ENCODE measurements around the gene RBM26.
"Not testable (repeated sequence)": the region's sequence is repeated elsewhere in the genome, so short reads cannot be mapped to it uniquely, and the experiment has no call there.

RBM26 gene

GRCh38 chr13:79379274-79379673 lies 26.8 kb downstream of the RBM26 start:
- peaks cover 8% of the 10 kb centered on the region for H3K4me1 ChIP-seq (ENCODE audit: control insufficient read depth, insufficient read depth, low read length)
- H3K9me3 ChIP-seq (ENCODE audit: control insufficient read depth, low read length): no peaks in the 10 kb centered on the region
- no peaks in the 10 kb centered on the region for H3K27me3 ChIP-seq (ENCODE audit: control insufficient read depth, insufficient read depth, low read length)
- H3K9ac ChIP-seq (ENCODE audit: low read length): no peak overlapping the region
- H3K36me3 ChIP-seq (ENCODE audit: control insufficient read depth, insufficient read depth, low read length): peaks cover 4% of the 10 kb centered on the region
- no peak overlapping the region for H3K4me3 ChIP-seq (ENCODE audit: low read length)

GRCh38 chr13:79376843-79377242 lies 29.2 kb downstream of the RBM26 start:
- Histone ChIP-seq H3K4me3 (ENCODE audit: low read length) (no peak overlapping the region), H3K9ac (ENCODE audit: low read length) (no peak overlapping the region), H3K4me1 (ENCODE audit: control insufficient read depth, insufficient read depth, low read length) (no peaks in the 10 kb centered on the region), H3K27me3 (ENCODE audit: control insufficient read depth, insufficient read depth, low read length) (no peaks in the 10 kb centered on the region), H3K9me3 (ENCODE audit: control insufficient read depth, low read length) (no peaks in the 10 kb centered on the region), H3K36me3 (ENCODE audit: control insufficient read depth, insufficient read depth, low read length) (peaks cover 4% of the 10 kb centered on the region)

- Histone ChIP-seq H3K27me3 (ENCODE audit: control insufficient read depth, insufficient read depth, low read length) (no peaks in the 10 kb centered on the region), H3K9me3 (ENCODE audit: control insufficient read depth, low read length) (no peaks in the 10 kb centered on the region), H3K36me3 (ENCODE audit: control insufficient read depth, insufficient read depth, low read length) (peaks cover 4% of the 10 kb centered on the region), H3K4me3 (ENCODE audit: low read length) (no peak overlapping the region), H3K9ac (ENCODE audit: low read length) (no peak overlapping the region), H3K4me1 (ENCODE audit: control insufficient read depth, insufficient read depth, low read length) (no peaks in the 10 kb centered on the region)
Measured at GRCh38 chr13:79374578-79374977, 31.5 kb downstream of the RBM26 start.

- H3K36me3 ChIP-seq (ENCODE audit: control insufficient read depth, insufficient read depth, low read length): peaks cover 4% of the 10 kb centered on the region
- no peaks in the 10 kb centered on the region for H3K4me1 ChIP-seq (ENCODE audit: control insufficient read depth, insufficient read depth, low read length)
- H3K27me3 ChIP-seq (ENCODE audit: control insufficient read depth, insufficient read depth, low read length): no peaks in the 10 kb centered on the region
- no peak overlapping the region for H3K9ac ChIP-seq (ENCODE audit: low read length)
- no peaks in the 10 kb centered on the region for H3K9me3 ChIP-seq (ENCODE audit: control insufficient read depth, low read length)
- no peak overlapping the region for H3K4me3 ChIP-seq (ENCODE audit: low read length)
Measured at GRCh38 chr13:79373916-79374315, 32.1 kb downstream of the RBM26 start.

GRCh38 chr13:79369226-79369625 lies 36.8 kb downstream of the RBM26 start:
- H3K9me3 ChIP-seq (ENCODE audit: control insufficient read depth, low read length): no peaks in the 10 kb centered on the region
- no peak overlapping the region for H3K4me3 ChIP-seq (ENCODE audit: low read length)
- no peaks in the 10 kb centered on the region for H3K36me3 ChIP-seq (ENCODE audit: control insufficient read depth, insufficient read depth, low read length)
- H3K27me3 ChIP-seq (ENCODE audit: control insufficient read depth, insufficient read depth, low read length): no peaks in the 10 kb centered on the region
- H3K4me1 ChIP-seq (ENCODE audit: control insufficient read depth, insufficient read depth, low read length): no peaks in the 10 kb centered on the region
- no peak overlapping the region for H3K9ac ChIP-seq (ENCODE audit: low read length)

GRCh38 chr13:79365981-79366380 lies 40.1 kb downstream of the RBM26 start:
- H3K4me1 ChIP-seq (ENCODE audit: control insufficient read depth, insufficient read depth, low read length): no peaks in the 10 kb centered on the region
- H3K9me3 ChIP-seq (ENCODE audit: control insufficient read depth, low read length): no peaks in the 10 kb centered on the region
- no peaks in the 10 kb centered on the region for H3K27me3 ChIP-seq (ENCODE audit: control insufficient read depth, insufficient read depth, low read length)
- no peaks in the 10 kb centered on the region for H3K36me3 ChIP-seq (ENCODE audit: control insufficient read depth, insufficient read depth, low read length)
- no peak overlapping the region for H3K4me3 ChIP-seq (ENCODE audit: low read length)
- H3K9ac ChIP-seq (ENCODE audit: low read length): no peak overlapping the region

GRCh38 chr13:79361299-79361698 lies 44.8 kb downstream of the RBM26 start:
- H3K9ac ChIP-seq (ENCODE audit: low read length): no peak overlapping the region
- H3K4me1 ChIP-seq (ENCODE audit: control insufficient read depth, insufficient read depth, low read length): no peaks in the 10 kb centered on the region
- H3K27me3 ChIP-seq (ENCODE audit: control insufficient read depth, insufficient read depth, low read length): no peaks in the 10 kb centered on the region
- H3K36me3 ChIP-seq (ENCODE audit: control insufficient read depth, insufficient read depth, low read length): no peaks in the 10 kb centered on the region
- no peaks in the 10 kb centered on the region for H3K9me3 ChIP-seq (ENCODE audit: control insufficient read depth, low read length)
- no peak overlapping the region for H3K4me3 ChIP-seq (ENCODE audit: low read length)

GRCh38 chr13:79360095-79360494 lies 46.0 kb downstream of the RBM26 start:
- Histone ChIP-seq H3K4me3 (ENCODE audit: low read length) (no peak overlapping the region), H3K4me1 (ENCODE audit: control insufficient read depth, insufficient read depth, low read length) (no peaks in the 10 kb centered on the region), H3K27me3 (ENCODE audit: control insufficient read depth, insufficient read depth, low read length) (no peaks in the 10 kb centered on the region), H3K9ac (ENCODE audit: low read length) (no peak overlapping the region), H3K36me3 (ENCODE audit: control insufficient read depth, insufficient read depth, low read length) (peaks cover under 1% of the 10 kb centered on the region), H3K9me3 (ENCODE audit: control insufficient read depth, low read length) (no peaks in the 10 kb centered on the region)

GRCh38 chr13:79359064-79359463 lies 47.0 kb downstream of the RBM26 start:
- H3K4me3 ChIP-seq (ENCODE audit: low read length): no peak overlapping the region
- H3K9me3 ChIP-seq (ENCODE audit: control insufficient read depth, low read length): no peaks in the 10 kb centered on the region
- H3K27me3 ChIP-seq (ENCODE audit: control insufficient read depth, insufficient read depth, low read length): no peaks in the 10 kb centered on the region
- H3K4me1 ChIP-seq (ENCODE audit: control insufficient read depth, insufficient read depth, low read length): no peaks in the 10 kb centered on the region
- H3K36me3 ChIP-seq (ENCODE audit: control insufficient read depth, insufficient read depth, low read length): peaks cover 5% of the 10 kb centered on the region
- H3K9ac ChIP-seq (ENCODE audit: low read length): no peak overlapping the region

GRCh38 chr13:79354285-79354684 lies 51.8 kb downstream of the RBM26 start:
- no peaks in the 10 kb centered on the region for H3K9me3 ChIP-seq (ENCODE audit: control insufficient read depth, low read length)
- peaks cover 5% of the 10 kb centered on the region for H3K36me3 ChIP-seq (ENCODE audit: control insufficient read depth, insufficient read depth, low read length)
- H3K4me1 ChIP-seq (ENCODE audit: control insufficient read depth, insufficient read depth, low read length): no peaks in the 10 kb centered on the region
- no peak overlapping the region for H3K4me3 ChIP-seq (ENCODE audit: low read length)
- no peak overlapping the region for H3K9ac ChIP-seq (ENCODE audit: low read length)
- H3K27me3 ChIP-seq (ENCODE audit: control insufficient read depth, insufficient read depth, low read length): no peaks in the 10 kb centered on the region

- Histone ChIP-seq H3K4me3 (ENCODE audit: low read length) (no peak overlapping the region), H3K27me3 (ENCODE audit: control insufficient read depth, insufficient read depth, low read length) (no peaks in the 10 kb centered on the region), H3K9ac (ENCODE audit: low read length) (no peak overlapping the region), H3K4me1 (ENCODE audit: control insufficient read depth, insufficient read depth, low read length) (no peaks in the 10 kb centered on the region), H3K9me3 (ENCODE audit: control insufficient read depth, low read length) (no peaks in the 10 kb centered on the region), H3K36me3 (ENCODE audit: control insufficient read depth, insufficient read depth, low read length) (peaks cover 5% of the 10 kb centered on the region)
Measured at GRCh38 chr13:79353693-79354092, 52.4 kb downstream of the RBM26 start.

- no peaks in the 10 kb centered on the region for H3K9me3 ChIP-seq (ENCODE audit: control insufficient read depth, low read length)
- H3K9ac ChIP-seq (ENCODE audit: low read length): no peak overlapping the region
- H3K4me3 ChIP-seq (ENCODE audit: low read length): no peak overlapping the region
- no peaks in the 10 kb centered on the region for H3K27me3 ChIP-seq (ENCODE audit: control insufficient read depth, insufficient read depth, low read length)
- H3K36me3 ChIP-seq (ENCODE audit: control insufficient read depth, insufficient read depth, low read length): peaks cover 5% of the 10 kb centered on the region
- no peaks in the 10 kb centered on the region for H3K4me1 ChIP-seq (ENCODE audit: control insufficient read depth, insufficient read depth, low read length)
Measured at GRCh38 chr13:79352107-79352506, 53.9 kb downstream of the RBM26 start.

- H3K9ac ChIP-seq (ENCODE audit: low read length); H3K4me3 ChIP-seq (ENCODE audit: low read length); H3K27me3 ChIP-seq (ENCODE audit: control insufficient read depth, insufficient read depth, low read length); H3K9me3 ChIP-seq (ENCODE audit: control insufficient read depth, low read length); H3K4me1 ChIP-seq (ENCODE audit: control insufficient read depth, insufficient read depth, low read length); H3K36me3 ChIP-seq (ENCODE audit: control insufficient read depth, insufficient read depth, low read length): not testable (repeated sequence)
Measured at GRCh38 chr13:79349608-79350007, 56.4 kb downstream of the RBM26 start.
